Endothelial cell of umbilical vein (primary cell): Measurements from ENCODE around the gene NOTCH1. TPM values are rescaled to one million over a fixed set of nuclear protein-coding genes. Genes with fewer than 3 reads are reported as not detected.
"Not testable (repeated sequence)": the region's sequence is repeated elsewhere in the genome, so short reads cannot be mapped to it uniquely, and the experiment has no call there.

ENCODE experiments used
- BruUV-seq: library from RNA; stranded (reverse); fragments of 400-500 nt; replicated peaks from 2 replicates; lab custom pipeline; 2021; lab: Mats Ljungman, UMichigan
- CTCF ChIA-PET: fragments of 300-600, 350-600 bp; sonication (Branson Sonifier 250); formaldehyde crosslinking; loops from one replicate; lab custom pipeline; 2021; ENCODE audit warnings: antibody characterized with exemption, inconsistent platforms; lab: Charles Lee
- POLR2A ChIA-PET: fragments of 300-600, 350-600 bp; sonication (Branson Sonifier 250); formaldehyde crosslinking; loops from one replicate; lab custom pipeline; 2021; ENCODE audit warnings: antibody characterized with exemption, inconsistent platforms; lab: Charles Lee
- DNase-seq: peaks from one replicate; pipeline ENCODE4 v3.0.0-alpha.2; 2011; ENCODE audit warnings: low read depth, low spot score
- FAIRE-seq: peaks from 2 replicates; lab custom pipeline; 2011; peaks lifted over from hg19 to GRCh38; lab: Jason Lieb, UNC
- H2AFZ ChIP-seq: 2 replicates; pipeline ENCODE4 v1.6.0; 2012; ENCODE audit warnings: low read depth, low read length, control low read depth, inconsistent platforms
- H3K27ac ChIP-seq: 2 replicates; pipeline ENCODE4 v1.5.1; 2011; ENCODE audit warnings: low read depth, mild to moderate bottlenecking, control low read depth, low read length, moderate library complexity; ENCODE audit not compliant: insufficient read depth
- H3K27me3 ChIP-seq, 2 experiments: 2 replicates each; pipeline versions ENCODE4 v1.6.0 to v1.6.1; 2011; ENCODE audit warnings: low read length in 2 of 2, mixed read lengths in 1 of 2; ENCODE audit not compliant: control insufficient read depth in 2 of 2, insufficient read depth in 2 of 2
- H3K36me3 ChIP-seq, 2 experiments: 2 replicates in 1 of 2; 3 replicates in 1 of 2; pipeline ENCODE4 v1.5.1; 2011; ENCODE audit warnings: low read length in 2 of 2, mild to moderate bottlenecking in 1 of 2, moderate library complexity in 1 of 2; ENCODE audit not compliant: control insufficient read depth in 2 of 2, insufficient read depth in 2 of 2; ENCODE audit errors: extremely low read depth in 1 of 2
- H3K4me1 ChIP-seq: 3 replicates; pipeline ENCODE4 v1.5.1; 2011; ENCODE audit warnings: mild to moderate bottlenecking, low read length; ENCODE audit not compliant: control insufficient read depth, insufficient read depth; ENCODE audit errors: extremely low read depth
- H3K4me2 ChIP-seq: 2 replicates; pipeline ENCODE4 v1.6.1; 2011; ENCODE audit warnings: low read length, control low read depth, mixed read lengths; ENCODE audit not compliant: insufficient read depth
- H3K4me3 ChIP-seq, 3 experiments: fragments of 200-600 bp in 1 of 3; sonication (generic), shearing (Covaris generic) in 1 of 3; replicated peaks in 1 of 3; 2 replicates each; pipeline ENCODE4 v1.5.1; 2011 to 2016; ENCODE audit warnings: control low read depth in 3 of 3, low read length in 3 of 3, mild to moderate bottlenecking in 2 of 3, inconsistent platforms in 1 of 3, low read depth in 1 of 3, moderate library complexity in 1 of 3; ENCODE audit not compliant: insufficient read depth in 1 of 3
- H3K79me2 ChIP-seq: 2 replicates; pipeline ENCODE4 v1.6.0; 2012; ENCODE audit warnings: low read length, inconsistent platforms; ENCODE audit not compliant: control insufficient read depth, insufficient read depth
- H3K9ac ChIP-seq: replicated peaks from 2 replicates; pipeline ENCODE3; 2011; ENCODE audit warnings: low read length, control low read depth; ENCODE audit not compliant: insufficient read depth; ENCODE audit errors: extremely low read depth
- H3K9me1 ChIP-seq: replicated peaks from 3 replicates; pipeline ENCODE4 v1.6.0; 2011; ENCODE audit warnings: mild to moderate bottlenecking, low read length; ENCODE audit not compliant: control insufficient read depth, insufficient read depth; ENCODE audit errors: extremely low read depth
- H3K9me3 ChIP-seq: replicated peaks from 2 replicates; pipeline ENCODE4 v1.5.1; 2012; ENCODE audit warnings: low read length, inconsistent platforms; ENCODE audit not compliant: control insufficient read depth, insufficient read depth
- H4K20me1 ChIP-seq: replicated peaks from 2 replicates; pipeline ENCODE3; 2011; ENCODE audit warnings: mild to moderate bottlenecking, low read length; ENCODE audit not compliant: control insufficient read depth, insufficient read depth; ENCODE audit errors: extremely low read depth
- EZH2 ChIP-seq: IDR thresholded peaks from 2 replicates; pipeline ENCODE4 v1.6.1; 2012; ENCODE audit warnings: borderline replicate concordance, low read depth, mild to moderate bottlenecking, moderate library complexity, low read length, inconsistent platforms; ENCODE audit not compliant: severe bottlenecking
- FOS ChIP-seq: IDR thresholded peaks from 2 replicates; pipeline ENCODE4 v1.6.1; 2011; ENCODE audit warnings: mild to moderate bottlenecking, low read length, moderate library complexity, borderline replicate concordance; ENCODE audit not compliant: insufficient read depth
- GATA2 ChIP-seq: IDR thresholded peaks from 2 replicates; pipeline ENCODE4 v1.7.0; 2011; ENCODE audit warnings: low read depth, mild to moderate bottlenecking, moderate library complexity, mixed read lengths, low read length; ENCODE audit not compliant: insufficient read length, insufficient read depth
- JUN ChIP-seq: IDR thresholded peaks from 2 replicates; pipeline ENCODE4 v1.6.1; 2011; ENCODE audit warnings: borderline replicate concordance, low read depth; ENCODE audit not compliant: insufficient read length, insufficient read depth
- MYC ChIP-seq: IDR thresholded peaks from one replicate; pipeline ENCODE4 v1.6.1; 2011; ENCODE audit warnings: mild to moderate bottlenecking, low read depth, low read length
- POLR2A ChIP-seq: IDR thresholded peaks from 2 replicates; pipeline ENCODE4 v1.6.1; 2012; ENCODE audit warnings: low read depth, mild to moderate bottlenecking, control low read depth, low read length
- POLR2AphosphoS5 ChIP-seq: IDR thresholded peaks from 2 replicates; pipeline ENCODE4 v1.6.1; 2012; ENCODE audit warnings: low read depth, mild to moderate bottlenecking, control low read depth, low read length, moderate library complexity; ENCODE audit not compliant: insufficient read depth
- dilution Hi-C: fragments of 300-500 bp; cut with MboI; formaldehyde crosslinking; loops from one replicate; pipeline ENCODE4 v1.15.0; 2019; ENCODE audit warnings: low sequenced_read_pairs; ENCODE audit not compliant: extremely low pct_ligation_motif_present
- intact Hi-C: fragments of 100-400 bp; cut with micrococcal nuclease; formaldehyde crosslinking; loops from one replicate; pipeline ENCODE4 v1.10.0; 2022
- polyA plus RNA-seq, 4 experiments: library from polyadenylated mRNA; depleted of rRNA in 3 of 4; stranded (reverse) in 3 of 4; unstranded in 1 of 4; fragments of >200 nt; gene quantifications; 2 replicates each; pipeline versions ENCODE4 v1.2.1 to v1.2.3, GENCODE V29; 2011 to 2012; ENCODE audit warnings: missing spikeins in 1 of 4
- total RNA-seq: library from RNA; stranded (reverse); gene quantifications from 2 replicates; pipeline ENCODE4 v1.2.3, GENCODE V29; 2021
- TF ChIP-seq, protein P1 (sequence below), 2 donors: IDR thresholded peaks; 1 replicate in 1 of 2; 2 replicates in 1 of 2; pipeline ENCODE4 v1.5.1; 2011; ENCODE audit warnings: low read length in 2 of 2, mild to moderate bottlenecking in 2 of 2, moderate library complexity in 2 of 2, control low read depth in 1 of 2, inconsistent platforms in 1 of 2, low read depth in 1 of 2; ENCODE audit not compliant: insufficient read depth in 1 of 2; ENCODE audit errors: extremely low read depth in 1 of 2
- TF ChIP-seq, protein P2 (sequence below): IDR thresholded peaks from 2 replicates; pipeline ENCODE4 v1.6.1; 2011; ENCODE audit not compliant: insufficient read depth, insufficient read length

The NOTCH1 gene
- total and polyA plus RNA-seq, 2 donors (not counting 3 experiments of a cell fraction or from before 2014, with no cell fraction given): 31.7 to 153 TPM

DNA sequence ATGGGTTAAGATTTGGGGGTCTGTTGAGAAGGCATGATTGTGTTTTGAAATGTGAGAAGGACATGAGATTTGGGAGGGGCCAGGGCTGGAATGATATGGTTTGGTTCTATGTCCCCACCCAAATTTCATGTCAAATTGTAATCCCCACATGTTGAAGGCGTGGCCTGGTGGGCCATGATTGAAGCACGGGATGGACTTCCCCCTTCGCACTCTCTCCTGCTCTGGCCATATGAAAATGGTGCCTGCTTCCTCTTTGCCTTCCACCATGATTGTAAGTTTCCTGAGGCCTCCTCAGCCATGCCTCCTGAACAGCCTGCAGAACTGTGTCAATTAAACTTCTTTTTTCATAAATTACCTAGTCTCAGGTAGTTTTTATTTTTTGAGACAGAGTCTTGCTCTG is 14.7 kb upstream of the NOTCH1 start:
- CTCF ChIA-PET: no interaction called here
- Histone ChIP-seq H3K27me3 (no peaks in the 10 kb centered on the region), H3K4me1 (peaks cover 2% of the 10 kb centered on the region), H3K4me2 (no peak overlapping the region), H2AFZ (no peak overlapping the region), H3K27ac (no peak overlapping the region), H3K9ac (no peak overlapping the region), H3K4me3 (no peak overlapping the region), H3K36me3 (no peaks in the 10 kb centered on the region), H3K9me3 (no peaks in the 10 kb centered on the region), H3K79me2 (no peaks in the 10 kb centered on the region), H4K20me1 (no peaks in the 10 kb centered on the region), H3K9me1 (no peaks in the 10 kb centered on the region)
- TF ChIP-seq, protein P1, sequence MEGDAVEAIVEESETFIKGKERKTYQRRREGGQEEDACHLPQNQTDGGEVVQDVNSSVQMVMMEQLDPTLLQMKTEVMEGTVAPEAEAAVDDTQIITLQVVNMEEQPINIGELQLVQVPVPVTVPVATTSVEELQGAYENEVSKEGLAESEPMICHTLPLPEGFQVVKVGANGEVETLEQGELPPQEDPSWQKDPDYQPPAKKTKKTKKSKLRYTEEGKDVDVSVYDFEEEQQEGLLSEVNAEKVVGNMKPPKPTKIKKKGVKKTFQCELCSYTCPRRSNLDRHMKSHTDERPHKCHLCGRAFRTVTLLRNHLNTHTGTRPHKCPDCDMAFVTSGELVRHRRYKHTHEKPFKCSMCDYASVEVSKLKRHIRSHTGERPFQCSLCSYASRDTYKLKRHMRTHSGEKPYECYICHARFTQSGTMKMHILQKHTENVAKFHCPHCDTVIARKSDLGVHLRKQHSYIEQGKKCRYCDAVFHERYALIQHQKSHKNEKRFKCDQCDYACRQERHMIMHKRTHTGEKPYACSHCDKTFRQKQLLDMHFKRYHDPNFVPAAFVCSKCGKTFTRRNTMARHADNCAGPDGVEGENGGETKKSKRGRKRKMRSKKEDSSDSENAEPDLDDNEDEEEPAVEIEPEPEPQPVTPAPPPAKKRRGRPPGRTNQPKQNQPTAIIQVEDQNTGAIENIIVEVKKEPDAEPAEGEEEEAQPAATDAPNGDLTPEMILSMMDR (IDR thresholded peaks at IDR 0.05; ENCODE audit: extremely low read depth in 1 of 2, insufficient read depth in 1 of 2, low read depth in 1 of 2, low read length in 2 of 2): no peak
- TF ChIP-seq, protein P2, sequence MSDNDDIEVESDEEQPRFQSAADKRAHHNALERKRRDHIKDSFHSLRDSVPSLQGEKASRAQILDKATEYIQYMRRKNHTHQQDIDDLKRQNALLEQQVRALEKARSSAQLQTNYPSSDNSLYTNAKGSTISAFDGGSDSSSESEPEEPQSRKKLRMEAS: no peak
- TF ChIP-seq POLR2AphosphoS5 (no peak), FOS (no peak), JUN (no peak), POLR2A (no peak), GATA2 (no peak), EZH2 (no peak), MYC (no peak)
- dilution Hi-C loops (no loop called here), intact Hi-C loops (no loop called here)
- FAIRE-seq: no peak
- no peak for DNase-seq
- BruUV-seq: no TSS peak
- POLR2A ChIA-PET: no interaction called here

DNA sequence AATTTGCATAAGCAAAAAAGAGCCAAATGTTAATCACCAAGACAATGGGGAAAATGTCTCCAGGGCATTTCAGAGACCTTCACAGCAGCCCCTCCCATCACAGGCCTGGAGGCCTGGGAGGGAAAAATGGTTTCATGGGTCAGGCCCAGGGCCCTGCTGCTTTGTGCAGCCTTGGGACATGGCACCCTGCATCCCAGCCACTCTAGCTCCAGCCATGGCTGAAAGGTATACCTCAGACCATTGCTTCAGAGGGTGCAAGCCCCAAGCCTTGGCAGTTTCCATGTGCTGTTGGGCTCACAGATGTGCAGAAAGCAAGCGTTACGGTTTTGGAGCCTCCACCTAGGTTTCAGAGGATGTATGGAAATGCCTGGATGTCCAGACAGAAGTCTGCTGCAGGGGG is 13.5 kb upstream of the NOTCH1 start:
- DNase-seq, POLR2A ChIA-PET, H3K36me3 ChIP-seq, H2AFZ ChIP-seq, H3K27me3 ChIP-seq, H3K9me1 ChIP-seq, H3K27ac ChIP-seq, FAIRE-seq, H3K4me3 ChIP-seq, CTCF ChIA-PET, H3K4me2 ChIP-seq, BruUV-seq, H3K4me1 ChIP-seq, H3K9me3 ChIP-seq, H3K79me2 ChIP-seq, H4K20me1 ChIP-seq, H3K9ac ChIP-seq, intact Hi-C loops: not testable (repeated sequence)
- dilution Hi-C loops: loop anchor here (10.0 kb wide), 1 partner anchor 75 kb away; the partner anchor contains the start of gene SEC16A

DNA sequence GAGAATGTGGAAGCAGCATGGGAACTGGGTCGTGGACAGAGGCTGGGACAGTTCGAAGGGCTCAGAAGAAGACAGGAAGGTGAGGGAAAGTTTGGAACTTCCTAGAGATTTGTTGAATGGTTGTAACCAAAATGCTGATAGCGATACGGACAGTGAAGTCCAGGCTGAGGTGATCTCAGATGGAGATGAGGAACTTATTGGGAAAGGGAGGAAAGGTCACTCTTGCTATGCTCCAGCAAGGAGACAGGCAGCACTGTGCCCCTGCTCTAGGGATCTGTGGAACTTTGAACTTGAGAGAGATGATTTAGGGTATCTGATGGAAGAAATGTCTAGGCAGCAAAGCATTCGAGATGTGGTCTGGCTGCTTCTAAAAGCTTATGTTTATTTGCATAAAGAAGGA is 13.0 kb upstream of the NOTCH1 start:
- FAIRE-seq, H4K20me1 ChIP-seq, H3K4me3 ChIP-seq, CTCF ChIA-PET, intact Hi-C loops, H3K9me1 ChIP-seq, H3K9me3 ChIP-seq, H3K4me2 ChIP-seq, H2AFZ ChIP-seq, DNase-seq, BruUV-seq, H3K4me1 ChIP-seq, H3K27me3 ChIP-seq, POLR2A ChIA-PET, H3K27ac ChIP-seq, H3K36me3 ChIP-seq, H3K79me2 ChIP-seq, H3K9ac ChIP-seq: not testable (repeated sequence)
- dilution Hi-C loops: loop anchor here (10.0 kb wide), 1 partner anchor 74 kb away; the partner anchor contains the start of gene SEC16A
